Mammary microvascular endothelial cell (primary cell): Measurements from ENCODE around the gene UBFD1. TPM values are rescaled to one million over a fixed set of nuclear protein-coding genes. Genes with fewer than 3 reads are reported as not detected.

ENCODE experiments used
- total RNA-seq: library from RNA; depleted of rRNA; stranded (reverse); fragments of >200 nt; gene quantifications from 2 replicates; pipeline ENCODE4 v1.2.3, GENCODE V29; 2015

The UBFD1 gene
- total RNA-seq = 67.1 and 82.6 TPM in 2 replicates

GRCh38 chr16:23556881-23557778, at the start of gene UBFD1, which contains the start of gene EARS2:
Gene UBFD1 (plus strand): TSS chr16:23557727. CDS start chr16:23557743, 16 bp downstream.
Gene EARS2 (minus strand): TSS chr16:23557350. CDS start chr16:23557343, 7 bp downstream.

GRCh38 chr16:23510164-23510914, 47.2 kb upstream of the UBFD1 start, which contains the start of gene GGA2:
Gene GGA2 (minus strand): TSS chr16:23510494. CDS start chr16:23510411, 83 bp downstream.

GRCh38 chr16:23595951-23596720, 38.6 kb downstream of the UBFD1 start, which contains the start of gene NDUFAB1:
Gene NDUFAB1 (minus strand): TSS chr16:23596316. CDS start chr16:23596290, 26 bp downstream.

Other genes with a start within 250 kb of the UBFD1 start
- gene COG7, start 104.5 kb upstream of the UBFD1 start, total RNA-seq = 6.8 and 8.2 TPM in 2 replicates
- gene GGA2, start 47.2 kb upstream of the UBFD1 start, total RNA-seq = 35.8 and 38.8 TPM in 2 replicates
- 10.2 and 28.0 TPM in 2 replicates for gene EARS2, start 377 bp upstream of the UBFD1 start, total RNA-seq
- 205 and 239 TPM in 2 replicates for gene NDUFAB1, start 38.6 kb downstream of the UBFD1 start, total RNA-seq
- gene PALB2, start 83.6 kb downstream of the UBFD1 start, total RNA-seq = 6.7 and 9.7 TPM in 2 replicates
- gene DCTN5, start 83.7 kb downstream of the UBFD1 start, total RNA-seq = 53.2 and 78.6 TPM in 2 replicates
- gene PLK1, start 121.2 kb downstream of the UBFD1 start, total RNA-seq = 80.4 and 91.7 TPM in 2 replicates
- gene ERN2, start 155.5 kb downstream of the UBFD1 start, total RNA-seq = not detected in 2 replicates
- not detected in 2 replicates for gene CHP2, start 197.3 kb downstream of the UBFD1 start, total RNA-seq